NB4 (cell line): ENCODE results near the gene PDE6B.

Experiments
- CTCF ChIP-seq: IDR thresholded peaks from one replicate; pipeline ENCODE4 v1.5.1; 2012; ENCODE audit warnings: low read depth, low read length
- MAX ChIP-seq: IDR thresholded peaks from 2 replicates; pipeline ENCODE4 v1.6.1; 2011; ENCODE audit warnings: low read depth, low read length
- POLR2A ChIP-seq: IDR thresholded peaks from 2 replicates; pipeline ENCODE4 v1.6.1; 2011; ENCODE audit warnings: mild to moderate bottlenecking; ENCODE audit not compliant: insufficient read length; ENCODE audit errors: extremely low read depth

- no peak for TF ChIP-seq CTCF
- TF ChIP-seq MAX = peak; percentile 39; the same call in 1 of the 2 replicates
- no peak for TF ChIP-seq POLR2A
Observed at GRCh38 chr4:658681-659667, 33.6 kb downstream of the PDE6B start.
